Ovary (tissue), 3 donors: Measurements from ENCODE around the gene PLP2.

Experiments used
- CTCF ChIP-seq, 3 donors: fragments of 450-650 bp in 2 of 3; fragments of 200-600 bp in 1 of 3; IDR thresholded peaks; one replicate each; pipeline versions ENCODE4 v1.5.1 to v1.8.0; 2016 to 2022; ENCODE audit warnings: antibody characterized with exemption in 3 of 3, mild to moderate bottlenecking in 1 of 3
- POLR2A ChIP-seq: fragments of 450-650 bp; IDR thresholded peaks from one replicate; pipeline ENCODE4 v1.6.1; 2017; ENCODE audit warnings: antibody characterized with exemption, mild to moderate bottlenecking, moderate library complexity
- donor health status: DM: no; HTN: no; CAD: no.

- no peak for TF ChIP-seq CTCF (IDR thresholded peaks at IDR 0.05)
- TF ChIP-seq POLR2A: no peak
Measured at GRCh38 chrX:49198540-49199314, 27.0 kb downstream of the PLP2 start.
